ENCODE data around the gene UPK1B.

DNA sequence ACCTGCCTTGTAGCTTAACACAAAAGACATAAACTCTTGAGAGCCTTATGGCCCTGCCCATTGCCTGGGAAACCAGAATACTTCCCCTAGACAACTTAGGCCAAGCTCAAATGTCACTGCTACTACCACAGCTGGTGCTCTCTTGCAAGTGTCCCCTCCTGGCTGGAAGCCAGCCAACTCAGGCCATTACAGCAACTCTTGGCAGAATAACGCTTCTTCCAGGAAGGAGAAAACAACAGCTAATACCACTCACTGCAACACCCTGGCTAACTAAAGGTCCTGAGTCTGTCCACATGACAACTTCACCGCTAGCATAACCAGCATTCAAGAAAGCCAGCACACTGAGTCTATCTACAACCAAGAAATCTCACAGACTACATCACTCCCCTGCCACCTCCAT lies 72.4 kb downstream of the UPK1B start:
- TF ChIP-seq POLR2AphosphoS5 (IDR thresholded peaks at IDR 0.05; ENCODE audit: borderline replicate concordance, low read depth, low read length) (no peak), EZH2 (IDR thresholded peaks at IDR 0.05) (no peak)
